ENCODE results near the gene PAPLN. TPM values are rescaled to one million over a fixed set of nuclear protein-coding genes. Genes with fewer than 3 reads are reported as not detected.

Gene PAPLN
- total RNA-seq, 1 experiment from 2014 or later = 0.40 TPM

GRCh38 chr14:73293782-73294781 is 56.8 kb downstream of the PAPLN start:
- ATAC-seq (peak; percentile 94), DNase-seq (peak; percentile 72)
- ChIA-PET POLR2A (ENCODE audit: unreplicated experiment) (no interaction called here), CTCF (interaction anchor here (0.6 to 1.5 kb wide), 8 partner anchors 13 to 338 kb away, joined by 4 to 89 read pairs (median 6); no protein-coding TSS in a partner anchor)
- intact Hi-C loops (cut with micrococcal nuclease) = loop anchor here (10.0 kb wide), 1 partner anchor 341 kb away; no protein-coding TSS in a partner anchor
- no peaks in the 10 kb centered on the region for H3K79me2 ChIP-seq (ENCODE audit: low read length)
- H3K36me3 ChIP-seq (ENCODE audit: low read depth, low read length) = peaks cover 4% of the 10 kb centered on the region
- H3K27me3 ChIP-seq (ENCODE audit: low read length) = no peaks in the 10 kb centered on the region
- TF ChIP-seq CTCF (conservative IDR thresholded peaks at IDR 0.05; ENCODE audit: low read depth, low read length) (no peak), EZH2 (IDR thresholded peaks at IDR 0.05; ENCODE audit: low read length, unreplicated experiment) (no peak), EZH2phosphoT487 (IDR thresholded peaks at IDR 0.05; ENCODE audit: borderline replicate concordance, low read length) (no peak)
- H4K20me1 ChIP-seq (ENCODE audit: low read length) = no peaks in the 10 kb centered on the region
- H3K27ac ChIP-seq (ENCODE audit: low read length) = no peak overlapping the region
- H3K4me2 ChIP-seq (ENCODE audit: low read length) = 0 out of 2 replicates have a peak overlapping the region, but pooled peaks have one; percentile 3
- H2AFZ ChIP-seq (ENCODE audit: low read length) = no peak overlapping the region
- H3K4me3 ChIP-seq (ENCODE audit: low read length) = no peak overlapping the region
- BruUV-seq (replicated peaks) = no TSS peak
- H3K4me1 ChIP-seq (ENCODE audit: insufficient read depth, low read length) = peaks cover 7% of the 10 kb centered on the region
- H3F3A ChIP-seq (ENCODE audit: low read length, unreplicated experiment) = no peaks in the 10 kb centered on the region
- H3K9me3 ChIP-seq (ENCODE audit: low read length) = no peaks in the 10 kb centered on the region
- H3K9me2 ChIP-seq (replicated peaks; ENCODE audit: low read length) = no peaks in the 10 kb centered on the region
- H3K9ac ChIP-seq (ENCODE audit: low read length) = no peak overlapping the region

DNA sequence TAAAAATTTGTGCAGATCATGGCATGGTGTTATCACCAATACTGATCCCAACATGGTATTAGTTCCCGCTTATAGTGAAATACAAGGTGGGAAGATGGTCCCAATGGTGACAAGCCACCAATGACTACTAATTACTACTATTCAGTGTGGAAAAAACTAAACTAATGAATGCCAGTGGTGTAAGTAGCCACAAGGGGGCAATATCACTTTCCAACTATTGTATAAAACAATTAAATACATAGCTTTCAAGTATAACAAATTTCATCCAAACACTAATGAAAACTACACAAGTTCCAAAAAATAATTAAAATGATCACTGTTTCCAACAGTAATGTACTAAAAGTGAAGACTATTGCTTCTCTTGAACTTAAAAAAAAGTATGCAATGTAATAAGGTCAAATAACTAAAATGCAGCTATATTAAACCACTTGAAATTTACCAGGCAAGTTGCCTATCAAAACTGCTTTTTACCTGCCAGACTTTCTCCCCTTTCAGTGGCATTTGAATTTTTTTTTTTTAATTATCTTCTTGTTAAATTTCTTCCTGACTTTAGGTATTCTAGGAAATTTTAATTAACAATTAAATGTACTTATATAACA is 58.0 kb downstream of the PAPLN start:
- Histone ChIP-seq H3K4me3 (ENCODE audit: low read length) (no peak overlapping the region), H3K27ac (ENCODE audit: low read length) (no peak overlapping the region), H3K27me3 (ENCODE audit: low read length) (no peaks in the 10 kb centered on the region), H4K20me1 (ENCODE audit: low read length) (no peaks in the 10 kb centered on the region), H3K4me1 (ENCODE audit: insufficient read depth, low read length) (peaks cover 7% of the 10 kb centered on the region), H3F3A (ENCODE audit: low read length, unreplicated experiment) (no peaks in the 10 kb centered on the region), H2AFZ (ENCODE audit: low read length) (no peak overlapping the region), H3K79me2 (ENCODE audit: low read length) (no peaks in the 10 kb centered on the region), H3K9me3 (ENCODE audit: low read length) (no peaks in the 10 kb centered on the region), H3K4me2 (ENCODE audit: low read length) (no peak overlapping the region), H3K9me2 (replicated peaks; ENCODE audit: low read length) (no peaks in the 10 kb centered on the region), H3K9ac (ENCODE audit: low read length) (no peak overlapping the region), H3K36me3 (ENCODE audit: low read depth, low read length) (peaks cover 4% of the 10 kb centered on the region)
- ATAC-seq (peak; percentile 36), DNase-seq (peak; percentile 78)
- ChIA-PET CTCF (interaction anchor here (0.5 to 1.5 kb wide), 27 partner anchors 9 to 461 kb away, joined by 3 to 89 read pairs (median 5); partner anchors contain the start of gene NUMB), POLR2A (ENCODE audit: unreplicated experiment) (interaction anchor here (0.5 to 0.7 kb wide), 2 partner anchors 19 to 159 kb away, joined by 3 read pairs; no protein-coding TSS in a partner anchor)
- BruUV-seq (replicated peaks) = no TSS peak
- intact Hi-C loops (cut with micrococcal nuclease) = loop anchor here (1.0 to 10.0 kb wide), 3 partner anchors 107 to 340 kb away; no protein-coding TSS in a partner anchor
- TF ChIP-seq CTCF (conservative IDR thresholded peaks at IDR 0.05; ENCODE audit: low read depth, low read length) (peak; percentile 98), EZH2 (IDR thresholded peaks at IDR 0.05; ENCODE audit: low read length, unreplicated experiment) (no peak), EZH2phosphoT487 (IDR thresholded peaks at IDR 0.05; ENCODE audit: borderline replicate concordance, low read length) (no peak)
